A549 (cell line): Measurements from ENCODE around the gene RGS6. TPM values are rescaled to one million over a fixed set of nuclear protein-coding genes. Genes with fewer than 3 reads are reported as not detected.
A peak's percentile ranks its signal among the peaks of the same experiment; 100 is the strongest.

Experiments used
- ATAC-seq, 2 experiments: fragments of 200-7000 bp in 1 of 2; fragments of >200 bp in 1 of 2; cut with Nextera tagmentation in 1 of 2; cut with Tn5 transposase in 1 of 2; 3 replicates each; pipeline versions ENCODE4 v1.8.0 to v1.9.1; 2018 to 2020; ENCODE audit warnings: mild to moderate bottlenecking in 1 of 2, moderate library complexity in 1 of 2
- CTCF ChIA-PET: fragments of 300-600 bp; sonication (Branson Sonifier 250); formaldehyde crosslinking; extraction: SDS; loops from one replicate; lab custom pipeline; 2021; ENCODE audit warnings: antibody characterized with exemption, inconsistent platforms; lab: Yijun Ruan, JAX
- POLR2A ChIA-PET: fragments of 350-600 bp; formaldehyde crosslinking; extraction: SDS; loops from one replicate; lab custom pipeline; 2021; ENCODE audit warnings: antibody characterized with exemption, inconsistent platforms; lab: Yijun Ruan, JAX
- DNase-seq, 2 experiments: peaks; one replicate each; pipeline versions ENCODE4 v3.0.0 to v3.0.0-alpha.2; 2011 to 2016; ENCODE audit warnings: low read depth in 1 of 2, low spot score in 1 of 2
- FAIRE-seq: peaks from 2 replicates; lab custom pipeline; 2011; peaks lifted over from hg19 to GRCh38; lab: Jason Lieb, UNC
- H3K27ac ChIP-seq, 2 experiments: fragments of >200 bp; sonication (Bioruptor Twin); formaldehyde crosslinking; 3 replicates each; pipeline ENCODE4 v1.5.1; 2016 to 2017
- H3K4me1 ChIP-seq: fragments of >200 bp; sonication (Bioruptor Twin); formaldehyde crosslinking; 3 replicates; pipeline ENCODE4 v1.6.1; 2016
- H3K4me2 ChIP-seq: fragments of >200 bp; sonication (Bioruptor Twin); formaldehyde crosslinking; 3 replicates; pipeline ENCODE4 v1.6.1; 2016
- H3K4me3 ChIP-seq: fragments of >200 bp; sonication (Bioruptor Twin); formaldehyde crosslinking; 3 replicates; pipeline ENCODE4 v1.5.1; 2016
- H3K9me3 ChIP-seq: fragments of >200 bp; sonication (Bioruptor Twin); formaldehyde crosslinking; 3 replicates; pipeline ENCODE4 v1.6.1; 2016
- CHD2 ChIP-seq: fragments of 150-350 bp; IDR thresholded peaks from 2 replicates; pipeline ENCODE4 v1.6.1; 2014; ENCODE audit warnings: low read length; ENCODE audit not compliant: partially characterized antibody
- HMGXB4 ChIP-seq: fragments of 250-450 bp; sonication (Bioruptor Pico); IDR thresholded peaks from 2 replicates; pipeline ENCODE4 v1.5.0; 2021; ENCODE audit warnings: mild to moderate bottlenecking, moderate library complexity, borderline replicate concordance
- JUNB ChIP-seq: fragments of >200 bp; sonication (Bioruptor Twin); formaldehyde crosslinking; IDR thresholded peaks from 2 replicates; pipeline ENCODE4 v1.6.1; 2016
- MAFK ChIP-seq: fragments of 450-650 bp; IDR thresholded peaks from 2 replicates; pipeline ENCODE4 v1.6.1; 2014; ENCODE audit not compliant: partially characterized antibody
- PBX3 ChIP-seq: IDR thresholded peaks from 2 replicates; pipeline ENCODE4 v1.6.1; 2012
- RAD21 ChIP-seq, 2 experiments: fragments of >200 bp in 1 of 2; sonication (Bioruptor Twin) in 1 of 2; formaldehyde crosslinking in 1 of 2; IDR thresholded peaks in 1 of 2; conservative IDR thresholded peaks in 1 of 2; 2 replicates in 1 of 2; 3 replicates in 1 of 2; pipeline ENCODE4 v1.6.1; 2012 to 2018; ENCODE audit warnings: inconsistent platforms in 1 of 2
- ZC3H11A ChIP-seq: fragments of 450-650 bp; IDR thresholded peaks from 2 replicates; pipeline ENCODE4 v1.6.1; 2014; ENCODE audit warnings: antibody characterized with exemption, mild to moderate bottlenecking
- WGBS: methylation state at CpG from one replicate; pipeline ENCODE4 v1.1.6; 2017; ENCODE audit errors: missing lambda C conversion rate; 5-methylcytosine and 5-hydroxymethylcytosine counted together
- polyA plus RNA-seq, 4 experiments: library from polyadenylated mRNA; depleted of rRNA in 3 of 4; stranded (reverse); fragments of >200 nt; fragmentation: RNase III in 1 of 4; extraction: RNeasy Plus Mini Kit Qiagen cat#74134 plus additional on column Dnase treatment in 1 of 4; gene quantifications; 2 replicates in 3 of 4; 3 replicates in 1 of 4; pipeline ENCODE4 v1.2.3, GENCODE V29; 2011 to 2017

The RGS6 gene
- polyA plus RNA-seq, 2 of the 4 experiments (the other 2 are of a cell fraction), result not detected

GRCh38 chr14:72544615-72545387, 612.6 kb downstream of the RGS6 start:
- Histone ChIP-seq H3K4me3 (no peak overlapping the region), H3K9me3 (no peaks in the 10 kb centered on the region), H3K27ac (no peak overlapping the region), H3K4me1 (no peaks in the 10 kb centered on the region)
- ChIA-PET POLR2A (no interaction called here), CTCF (interaction anchor here (1.2 to 2.1 kb wide), 2 partner anchors 16 to 360 kb away, joined by 3 to 9 read pairs; no protein-coding TSS in a partner anchor)
- no peak for ATAC-seq
- 40% methylated on average over 7 of the region's 8 CpGs for WGBS
- FAIRE-seq, result no peak
- DNase-seq, result no peak
- TF ChIP-seq MAFK (peak; percentile 18), ZC3H11A (no peak)
- TF ChIP-seq, all 56 proteins: peak for 1
- H3K4me2 ChIP-seq, result no peak overlapping the region

GRCh38 chr14:72545411-72546311, 613.4 kb downstream of the RGS6 start:
- no peak for FAIRE-seq
- Histone ChIP-seq H3K4me2 (no peak overlapping the region), H3K27ac (no peak overlapping the region), H3K4me3 (no peak overlapping the region), H3K4me1 (no peaks in the 10 kb centered on the region), H3K9me3 (no peaks in the 10 kb centered on the region)
- ChIA-PET POLR2A (no interaction called here), CTCF (interaction anchor here (0.7 to 2.1 kb wide), 4 partner anchors 15 to 359 kb away, joined by 3 to 9 read pairs (median 5); no protein-coding TSS in a partner anchor)
- no peak for DNase-seq
- no peak for TF ChIP-seq HMGXB4 (CRISPR knock-in tag)
- 39% methylated on average over 13 of the region's 13 CpGs for WGBS
- ATAC-seq, result peak; percentile 16 to 28; a peak in 1 of 6 replicates

GRCh38 chr14:72546344-72547016, 614.3 kb downstream of the RGS6 start:
- CTCF ChIA-PET, result interaction anchor here (0.7 to 1.6 kb wide), 2 partner anchors 25 to 358 kb away, joined by 4 to 6 read pairs; no protein-coding TSS in a partner anchor
- FAIRE-seq (no peak), ATAC-seq (no peak), DNase-seq (no peak)
- TF ChIP-seq RAD21 (conservative IDR thresholded peaks at IDR 0.05 in 1 of 2, IDR thresholded peaks at IDR 0.05 in 1 of 2) (no peak), PBX3 (no peak), CHD2 (no peak)
- Histone ChIP-seq H3K4me1 (no peaks in the 10 kb centered on the region), H3K9me3 (no peaks in the 10 kb centered on the region), H3K4me2 (no peak overlapping the region), H3K27ac (no peak overlapping the region), H3K4me3 (no peak overlapping the region)
- WGBS, result 47% methylated on average over 14 of the region's 16 CpGs
- POLR2A ChIA-PET, result no interaction called here

- no peak overlapping the region for H3K27ac ChIP-seq
- POLR2A ChIA-PET, result no interaction called here
- ATAC-seq, result no peak
- peak in 1 of 2 experiments; percentile 9; a peak in 1 of 5 replicates for TF ChIP-seq RAD21 (conservative IDR thresholded peaks at IDR 0.05 in 1 of 2, IDR thresholded peaks at IDR 0.05 in 1 of 2)
- no peak for TF ChIP-seq JUNB
- no peak for FAIRE-seq
- CTCF ChIA-PET, result no interaction called here
- H3K4me2 ChIP-seq, result no peak overlapping the region
- no peak overlapping the region for H3K4me3 ChIP-seq
- DNase-seq, result peak in 1 of 2 experiments; percentile 11
- 54% methylated on average over 9 of the region's 9 CpGs for WGBS
- no peaks in the 10 kb centered on the region for H3K9me3 ChIP-seq
- H3K4me1 ChIP-seq, result no peaks in the 10 kb centered on the region
Observed at GRCh38 chr14:72547999-72548398, 615.8 kb downstream of the RGS6 start.
